Stimulated activated CD8-positive, alpha-beta memory T cell treated with anti-CD3 and anti-CD28 coated beads, Interleukin-7, amount 100 ng/mL, for 4 hours (primary cell): Measurements from ENCODE around the gene IQGAP3.
A peak's percentile ranks its signal among the peaks of the same experiment; 100 is the strongest.

Source experiments
- DNase-seq, 2 donors: peaks; one replicate each; pipeline ENCODE4 v3.0.0-alpha.2; 2020; ENCODE audit warnings: low read depth in 2 of 2

Gene IQGAP3

DNA sequence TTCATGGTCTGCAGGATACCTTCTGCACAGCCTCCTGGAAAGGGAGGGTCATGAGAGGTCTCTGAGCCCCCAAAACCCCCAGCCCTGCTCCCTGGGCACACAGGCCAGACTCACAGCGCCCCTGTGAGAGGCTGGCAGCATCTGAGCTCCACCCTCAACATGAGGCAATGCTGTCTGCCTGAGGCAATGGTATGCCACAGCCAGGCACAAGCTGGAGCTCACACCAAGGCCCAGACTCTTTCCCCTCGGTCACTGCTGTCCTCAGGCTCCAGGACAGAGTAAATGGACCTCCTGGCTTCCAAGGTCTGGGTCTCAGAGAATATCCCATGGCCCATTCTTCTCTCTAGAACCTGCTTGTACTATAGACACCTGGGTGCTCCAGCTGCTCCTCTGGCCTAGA, 89.0 kb downstream of the IQGAP3 start:
- DNase-seq, result no peak

GRCh38 chr1:156482276-156482675, 90.1 kb downstream of the IQGAP3 start:
- no peak for DNase-seq

GRCh38 chr1:156481527-156481926, 90.8 kb downstream of the IQGAP3 start:
- DNase-seq, result no peak

GRCh38 chr1:156480411-156481192, 91.8 kb downstream of the IQGAP3 start:
- peak; percentile 61 to 69 for DNase-seq

GRCh38 chr1:156480016-156480370, 92.4 kb downstream of the IQGAP3 start:
- DNase-seq, result no peak

DNA sequence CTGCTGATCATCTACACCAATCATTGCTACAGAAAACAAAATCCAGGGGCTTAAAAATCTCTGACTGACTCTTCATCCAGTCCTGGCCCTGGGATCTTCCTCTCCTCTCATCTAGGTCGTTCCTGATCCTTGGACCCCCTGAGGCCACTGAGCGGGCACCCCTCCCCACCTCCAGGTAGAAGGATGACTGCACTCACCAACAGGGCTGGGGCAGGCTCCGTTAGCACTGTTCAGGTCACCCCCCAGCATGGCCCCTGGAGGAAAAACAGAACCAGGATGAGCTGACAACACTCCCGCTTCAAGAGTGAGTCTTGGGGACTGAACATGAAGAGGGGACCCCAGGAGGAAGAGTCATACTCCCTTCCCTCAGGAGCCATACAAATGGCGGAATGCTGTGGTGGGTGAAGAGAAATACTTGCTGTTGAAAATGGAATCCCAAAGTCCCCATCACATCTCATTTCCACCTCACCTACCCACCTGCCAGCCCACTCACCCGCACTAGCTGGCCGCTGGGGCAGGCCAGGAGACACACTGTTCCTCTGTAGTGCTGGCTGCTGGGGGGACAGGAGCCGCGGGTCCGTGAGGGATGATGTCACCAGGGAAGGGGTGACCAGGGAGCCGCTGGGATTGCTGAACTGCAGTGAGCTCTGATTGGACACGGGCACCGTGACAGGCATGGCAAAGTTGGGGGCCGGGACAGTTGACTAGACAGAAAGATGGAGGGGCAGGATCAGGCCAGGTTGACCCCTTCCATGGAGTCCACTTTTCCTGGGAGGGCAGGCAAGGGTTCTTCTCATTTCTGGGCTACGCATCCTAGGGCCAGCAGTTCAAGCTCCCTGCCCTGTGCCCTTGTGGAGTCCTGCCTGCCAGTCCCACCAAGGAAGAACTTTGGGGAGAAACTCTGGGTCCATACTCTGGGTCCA, 93.0 kb downstream of the IQGAP3 start:
- DNase-seq, result no peak

- no peak for DNase-seq
These were observed 94.1 kb downstream of the IQGAP3 start for GRCh38 chr1:156478250-156478627.

DNA sequence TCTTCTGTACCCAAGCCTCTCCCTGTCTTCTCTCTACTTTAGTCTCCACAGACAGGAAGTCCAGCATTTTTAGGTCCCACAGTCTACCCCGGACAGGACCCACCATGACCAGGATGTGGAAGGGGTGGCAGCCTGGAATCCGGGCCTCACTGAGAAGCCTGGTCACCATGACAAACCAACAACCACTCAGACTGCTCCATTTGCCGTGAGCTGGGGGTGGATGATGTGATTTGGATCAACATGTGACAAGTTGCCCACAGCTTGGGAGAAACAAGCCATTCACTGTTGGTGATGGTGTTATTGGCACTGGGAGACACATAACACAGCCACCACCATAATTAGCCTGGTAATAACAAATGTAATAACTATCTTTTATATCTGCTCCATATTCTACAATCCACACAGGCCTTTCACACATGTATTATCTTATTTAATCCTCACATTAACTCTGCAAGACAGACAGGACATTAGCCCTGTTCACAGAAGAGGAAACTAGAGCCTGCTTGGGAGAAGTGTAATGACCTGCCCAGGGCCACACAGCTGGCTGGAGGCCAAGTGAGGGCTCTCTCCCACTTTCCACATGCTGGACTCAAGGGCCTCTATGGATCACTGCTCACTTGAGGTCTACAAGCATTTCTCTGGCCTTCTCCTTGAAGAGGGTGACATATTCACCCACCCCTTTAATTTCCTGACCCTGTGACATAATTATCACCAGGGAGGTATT, 94.7 kb downstream of the IQGAP3 start:
- DNase-seq, result no peak

GRCh38 chr1:156476501-156477298, 95.7 kb downstream of the IQGAP3 start:
- DNase-seq, result no peak

- no peak for DNase-seq
These were observed 96.5 kb downstream of the IQGAP3 start for GRCh38 chr1:156475568-156476500.
